OCI-LY7 (cell line): ENCODE results near the gene AP2A1. TPM values are rescaled to one million over a fixed set of nuclear protein-coding genes. Genes with fewer than 3 reads are reported as not detected.

Source experiments
- BruUV-seq: library from RNA; stranded (reverse); fragments of 400-500 nt; replicated peaks from 2 replicates; lab custom pipeline; 2021; lab: Mats Ljungman, UMichigan
- CTCF ChIA-PET: fragments of 300-600 bp; sonication (Branson Sonifier 250); formaldehyde crosslinking; loops from one replicate; lab custom pipeline; 2022; ENCODE audit warnings: antibody characterized with exemption; ENCODE audit not compliant: unreplicated experiment; lab: Charles Lee
- POLR2A ChIA-PET: fragments of 300-600 bp; sonication (Branson Sonifier 250); formaldehyde crosslinking; loops from one replicate; lab custom pipeline; 2022; ENCODE audit warnings: antibody characterized with exemption; lab: Charles Lee
- DNase-seq: peaks from one replicate; pipeline ENCODE4 v3.0.0-alpha.2; 2015; ENCODE audit warnings: low spot score
- H2AFZ ChIP-seq: fragments of 200-600 bp; sonication (generic), shearing (Covaris generic); 2 replicates; pipeline ENCODE4 v1.6.1; 2014; ENCODE audit warnings: mild to moderate bottlenecking, antibody characterized with exemption, low read length, moderate library complexity
- H3K27ac ChIP-seq: fragments of 200-600 bp; sonication (generic); 2 replicates; pipeline ENCODE4 v1.5.1; 2014; ENCODE audit warnings: mixed run types, low read depth, mild to moderate bottlenecking, moderate library complexity, low read length, inconsistent platforms; ENCODE audit not compliant: poor library complexity, severe bottlenecking
- H3K36me3 ChIP-seq: fragments of 200-600 bp; sonication (generic); 2 replicates; pipeline ENCODE4 v1.6.1; 2014; ENCODE audit warnings: mild to moderate bottlenecking, antibody characterized with exemption, low read length, moderate library complexity, mixed read lengths; ENCODE audit not compliant: insufficient read depth
- H3K4me1 ChIP-seq: fragments of 200-600 bp; sonication (generic); 2 replicates; pipeline ENCODE4 v1.5.1; 2014; ENCODE audit warnings: mild to moderate bottlenecking, low read length; ENCODE audit not compliant: insufficient read depth, poor library complexity, severe bottlenecking
- H3K4me2 ChIP-seq: fragments of 200-600 bp; sonication (generic); 2 replicates; pipeline ENCODE4 v1.6.1; 2014; ENCODE audit warnings: mild to moderate bottlenecking, low read length
- H3K4me3 ChIP-seq: fragments of 200-600 bp; sonication (generic); 2 replicates; pipeline ENCODE4 v1.5.1; 2014; ENCODE audit warnings: mild to moderate bottlenecking, low read depth, low read length; ENCODE audit not compliant: poor library complexity, severe bottlenecking
- H3K79me2 ChIP-seq: fragments of 200-600 bp; sonication (generic); 2 replicates; pipeline ENCODE4 v1.6.1; 2016; ENCODE audit warnings: low read depth, mild to moderate bottlenecking, low read length, moderate library complexity, mixed read lengths; ENCODE audit not compliant: insufficient read depth
- H3K9me2 ChIP-seq: fragments of 200-600 bp; sonication (generic); 2 replicates; pipeline ENCODE4 v1.6.1; 2016; ENCODE audit warnings: mild to moderate bottlenecking, low read length, mixed read lengths; ENCODE audit not compliant: insufficient read depth
- H3K9me3 ChIP-seq: fragments of 200-600 bp; sonication (generic); 2 replicates; pipeline ENCODE4 v1.6.1; 2014; ENCODE audit warnings: mild to moderate bottlenecking, mixed run types, low read length, mixed read lengths
- H4K20me1 ChIP-seq: fragments of 200-600 bp; sonication (generic); 2 replicates; pipeline ENCODE4 v1.6.1; 2014; ENCODE audit warnings: mild to moderate bottlenecking, antibody characterized with exemption, low read length, moderate library complexity, mixed read lengths; ENCODE audit not compliant: insufficient read depth
- CTCF ChIP-seq: fragments of 200-600 bp; sonication (generic); conservative IDR thresholded peaks from 2 replicates; pipeline ENCODE4 v1.5.1; 2014; ENCODE audit warnings: mild to moderate bottlenecking, antibody characterized with exemption, low read length, moderate library complexity, mixed read lengths
- EZH2phosphoT487 ChIP-seq: fragments of 200-600 bp; sonication (generic); IDR thresholded peaks from 2 replicates; pipeline ENCODE4 v1.6.1; 2018; ENCODE audit warnings: low read depth, borderline replicate concordance, mild to moderate bottlenecking, mixed run types, antibody characterized with exemption, low read length, moderate library complexity, mixed read lengths
- intact Hi-C: fragments of 100-400 bp; cut with micrococcal nuclease; formaldehyde crosslinking; loops from one replicate; pipeline ENCODE4 v1.10.0; 2022; ENCODE audit not compliant: unreplicated experiment
- total RNA-seq, 2 experiments: library from RNA; depleted of rRNA in 1 of 2; stranded (reverse); fragments of >200 nt in 1 of 2; shearing (Covaris generic) in 1 of 2; gene quantifications; 2 replicates each; pipeline ENCODE4 v1.2.3, GENCODE V29; 2014 to 2022

AP2A1 gene
- total RNA-seq, 2 experiments from 2014 or later, result 46.9 to 47.4 TPM

- Histone ChIP-seq H2AFZ (no peak overlapping the region), H3K9me3 (no peaks in the 10 kb centered on the region), H3K36me3 (peaks cover 81% of the 10 kb centered on the region), H3K79me2 (no peaks in the 10 kb centered on the region), H3K27ac (no peak overlapping the region), H4K20me1 (no peaks in the 10 kb centered on the region), H3K4me1 (no peaks in the 10 kb centered on the region), H3K4me3 (no peak overlapping the region), H3K9me2 (no peaks in the 10 kb centered on the region), H3K4me2 (no peak overlapping the region)
- ChIA-PET POLR2A (no interaction called here), CTCF (no interaction called here)
- TF ChIP-seq CTCF (no peak), EZH2phosphoT487 (no peak)
- intact Hi-C loops, result no loop called here
- DNase-seq, result no peak
- BruUV-seq, result no TSS peak
Measured at GRCh38 chr19:49800771-49801170, 34.0 kb downstream of the AP2A1 start.

- H2AFZ ChIP-seq, result no peak overlapping the region
- DNase-seq, result no peak
- H3K9me2 ChIP-seq, result no peaks in the 10 kb centered on the region
- peaks cover 81% of the 10 kb centered on the region for H3K36me3 ChIP-seq
- H3K4me3 ChIP-seq, result no peak overlapping the region
- POLR2A ChIA-PET, result no interaction called here
- intact Hi-C loops, result no loop called here
- H3K9me3 ChIP-seq, result no peaks in the 10 kb centered on the region
- H3K27ac ChIP-seq, result no peak overlapping the region
- no peak for TF ChIP-seq EZH2phosphoT487
- TF ChIP-seq CTCF, result no peak
- no peaks in the 10 kb centered on the region for H3K79me2 ChIP-seq
- H3K4me2 ChIP-seq, result no peak overlapping the region
- CTCF ChIA-PET, result no interaction called here
- no peaks in the 10 kb centered on the region for H3K4me1 ChIP-seq
- no peaks in the 10 kb centered on the region for H4K20me1 ChIP-seq
- BruUV-seq, result no TSS peak
Measured at GRCh38 chr19:49801401-49801888, 34.6 kb downstream of the AP2A1 start.

GRCh38 chr19:49801966-49802661 is 35.3 kb downstream of the AP2A1 start:
- Histone ChIP-seq H3K9me2 (no peaks in the 10 kb centered on the region), H4K20me1 (no peaks in the 10 kb centered on the region), H3K79me2 (no peaks in the 10 kb centered on the region), H2AFZ (no peak overlapping the region), H3K4me1 (no peaks in the 10 kb centered on the region), H3K27ac (no peak overlapping the region), H3K9me3 (no peaks in the 10 kb centered on the region), H3K4me3 (no peak overlapping the region), H3K36me3 (peaks cover 78% of the 10 kb centered on the region), H3K4me2 (no peak overlapping the region)
- DNase-seq, result no peak
- CTCF ChIA-PET, result no interaction called here
- intact Hi-C loops, result no loop called here
- POLR2A ChIA-PET, result no interaction called here
- TF ChIP-seq CTCF (no peak), EZH2phosphoT487 (no peak)
- no TSS peak for BruUV-seq
